Measurements from ENCODE around the gene HIGD2B.
"Not testable (repeated sequence)": the region's sequence is repeated elsewhere in the genome, so short reads cannot be mapped to it uniquely, and the experiment has no call there.

Gene HIGD2B, protein sequence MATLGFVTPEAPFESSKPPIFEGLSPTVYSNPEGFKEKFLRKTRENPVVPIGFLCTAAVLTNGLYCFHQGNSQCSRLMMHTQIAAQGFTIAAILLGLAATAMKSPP

DNA sequence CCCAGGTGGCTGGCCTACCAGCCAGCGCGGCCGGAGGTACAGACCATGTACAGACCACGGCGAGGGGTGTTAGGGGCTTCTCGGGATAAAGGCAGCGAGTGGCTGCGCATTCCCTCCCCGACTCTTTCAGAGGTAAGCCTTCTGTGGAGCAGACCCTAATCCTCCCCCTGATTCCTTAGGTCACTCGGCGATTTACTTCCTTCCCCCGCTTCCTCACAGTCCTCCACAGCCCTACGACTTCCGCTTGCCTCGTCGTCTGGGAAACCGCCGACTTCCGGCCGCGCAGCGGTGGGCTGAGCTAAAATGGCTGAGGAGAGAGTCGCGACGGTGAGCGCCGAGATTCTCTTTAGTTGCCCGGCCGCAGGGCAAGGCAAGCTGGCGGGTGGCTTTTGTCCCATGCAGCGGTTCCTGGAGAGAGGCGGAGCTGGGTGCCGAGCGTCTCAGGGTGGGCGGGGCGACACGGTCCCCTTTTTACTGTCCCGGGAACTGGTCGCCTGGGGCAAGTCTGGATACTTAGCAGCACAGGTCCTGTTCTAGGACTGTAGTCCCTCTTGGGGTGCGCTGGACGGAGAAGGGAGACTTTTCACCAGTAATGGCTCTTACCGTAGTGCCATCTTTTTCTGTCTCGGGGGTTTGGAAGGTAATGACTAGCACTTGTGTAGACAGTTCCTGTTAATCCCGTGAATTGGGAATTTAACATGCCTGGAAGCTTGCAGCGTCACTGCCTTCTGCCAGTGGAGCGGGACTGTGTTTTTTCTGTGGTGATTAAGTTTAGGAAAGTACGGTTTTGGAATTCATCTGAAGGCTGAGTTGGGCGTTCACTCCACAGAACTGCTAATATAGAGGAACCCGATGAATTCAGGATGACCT, at the start of gene HIGD2B, which contains the start of gene BBS4:
Gene HIGD2B (minus strand): TSS at position 258 of the 870 bp plus-strand sequence. CDS start 9,808 bp downstream, outside the sequence.
Gene BBS4 (plus strand): TSS at position 283 of the 870 bp plus-strand sequence. CDS start 21 bp downstream, at position 304.
- DNase-seq, result peak; percentile 13

GRCh38 chr15:72735111-72735510, 49.1 kb upstream of the HIGD2B start:
- no peak for DNase-seq

DNA sequence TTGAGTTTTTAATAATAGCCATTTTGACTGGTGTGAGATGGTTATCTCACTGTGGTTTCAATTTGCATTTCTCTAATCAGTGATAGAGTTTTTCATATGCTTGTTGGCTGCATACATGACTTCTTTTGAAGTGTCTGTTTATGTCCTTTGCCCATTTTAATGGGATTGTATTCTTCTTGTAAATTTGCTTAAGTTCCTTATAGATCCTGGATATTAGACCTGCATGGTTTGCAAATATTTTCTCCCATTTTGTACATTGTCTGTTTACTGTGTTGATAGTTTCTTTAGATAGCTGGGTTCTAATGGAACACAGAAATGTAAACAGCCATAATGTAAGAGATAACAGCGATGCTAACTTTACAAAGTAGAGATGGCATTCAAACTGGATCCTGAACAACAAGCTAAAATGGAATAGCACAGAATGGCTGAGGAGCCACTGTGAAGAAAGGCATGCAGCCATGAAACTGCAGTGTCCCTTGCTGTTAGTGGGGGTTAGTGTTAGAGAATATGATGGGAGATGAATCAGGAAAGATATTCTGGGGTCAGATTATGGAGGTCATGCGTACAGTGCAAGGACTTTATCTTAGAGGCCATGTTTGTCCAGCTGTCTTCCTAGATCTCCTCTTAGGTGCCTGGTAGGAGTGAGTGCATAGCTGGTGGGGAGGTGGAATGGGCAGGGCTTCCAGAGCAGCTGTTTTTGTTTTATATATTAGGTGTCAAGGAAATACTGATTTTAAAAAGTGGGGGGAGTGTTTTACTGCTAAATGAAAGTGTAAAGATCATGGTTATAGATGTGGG, 48.2 kb upstream of the HIGD2B start:
- DNase-seq, result no peak

- no peak for DNase-seq
Observed at GRCh38 chr15:72732516-72732915, 46.5 kb upstream of the HIGD2B start.

DNA sequence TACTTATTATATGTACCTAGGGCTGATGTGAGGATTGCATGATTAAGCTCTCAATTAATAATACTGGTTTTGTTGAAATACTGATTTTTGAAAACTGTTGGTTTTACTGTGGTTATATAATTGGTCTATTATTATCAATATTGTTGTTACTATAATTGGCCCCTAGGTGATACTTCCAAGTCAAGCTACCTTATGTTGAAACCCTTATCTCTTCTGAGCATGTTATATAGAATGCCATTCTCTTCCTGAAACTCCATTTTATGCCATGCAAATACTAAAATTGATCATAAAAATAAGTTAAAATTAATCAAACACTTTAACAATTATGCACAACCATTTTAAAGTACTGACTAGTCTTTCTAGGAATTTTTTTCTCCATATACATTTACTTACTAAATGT, 46.1 kb upstream of the HIGD2B start:
- DNase-seq, result no peak

DNA sequence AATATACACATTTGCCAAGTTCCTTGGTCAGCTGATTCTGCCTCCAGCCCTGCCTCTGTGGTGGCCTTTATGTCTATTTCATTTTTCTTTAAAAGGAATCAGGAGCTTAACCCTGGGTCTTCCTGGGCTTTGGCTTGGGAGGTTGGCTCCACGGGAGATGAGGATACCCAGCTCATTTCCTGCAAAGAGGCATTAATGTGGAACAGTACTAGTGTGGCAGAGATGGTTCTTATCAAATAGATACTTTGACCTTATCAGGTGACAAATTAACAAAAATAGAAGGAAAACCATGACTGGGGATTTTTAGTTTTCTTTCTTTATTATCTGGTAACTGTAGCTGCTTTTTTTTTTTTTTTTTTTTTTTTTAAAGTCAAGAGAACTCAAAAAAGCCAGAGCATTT, 42.8 kb upstream of the HIGD2B start:
- no peak for DNase-seq

GRCh38 chr15:72728249-72728648, 42.3 kb upstream of the HIGD2B start:
- DNase-seq, result not testable (repeated sequence)

DNA sequence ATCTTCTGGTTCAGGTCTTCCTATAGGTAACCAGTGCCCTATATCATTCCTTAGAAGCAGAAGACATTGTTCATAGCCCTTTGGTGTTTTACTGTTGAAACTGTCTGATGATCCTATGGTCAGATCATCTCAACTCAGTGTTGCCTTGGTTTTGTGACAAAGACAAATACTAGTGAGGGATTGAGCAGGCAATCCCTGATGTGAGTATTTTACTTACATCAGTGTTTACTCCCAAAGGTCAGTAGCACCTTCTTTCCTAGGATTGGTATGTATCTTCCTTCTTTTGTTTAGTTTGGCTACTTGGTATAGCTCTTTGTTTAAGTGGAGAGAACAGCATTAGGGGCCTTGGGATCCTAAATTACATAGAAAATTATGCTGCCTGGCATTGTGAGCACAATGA, 41.2 kb upstream of the HIGD2B start:
- no peak for DNase-seq

- not testable (repeated sequence) for DNase-seq
Observed at GRCh38 chr15:72725851-72726250, 39.9 kb upstream of the HIGD2B start.

DNA sequence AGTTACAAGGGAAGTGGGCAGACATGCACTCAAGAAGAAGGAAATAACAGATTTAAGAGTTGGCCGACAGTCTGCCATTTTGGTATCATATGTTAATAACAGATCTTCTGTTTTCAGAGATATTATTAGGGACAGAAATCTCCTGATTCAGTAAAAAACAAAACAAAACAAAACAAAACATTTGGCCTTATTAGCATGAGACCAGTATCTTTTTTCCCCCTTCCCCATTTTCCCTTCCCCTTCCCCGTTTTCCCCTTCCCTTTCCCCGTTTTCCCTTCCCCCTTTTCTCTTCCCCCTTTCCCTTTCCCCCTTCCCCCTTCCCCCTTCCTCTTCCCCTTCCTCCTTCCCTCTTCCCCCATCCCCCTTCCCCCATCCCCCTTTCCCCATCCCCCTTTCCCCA, 39.5 kb upstream of the HIGD2B start:
- DNase-seq, result no peak

DNA sequence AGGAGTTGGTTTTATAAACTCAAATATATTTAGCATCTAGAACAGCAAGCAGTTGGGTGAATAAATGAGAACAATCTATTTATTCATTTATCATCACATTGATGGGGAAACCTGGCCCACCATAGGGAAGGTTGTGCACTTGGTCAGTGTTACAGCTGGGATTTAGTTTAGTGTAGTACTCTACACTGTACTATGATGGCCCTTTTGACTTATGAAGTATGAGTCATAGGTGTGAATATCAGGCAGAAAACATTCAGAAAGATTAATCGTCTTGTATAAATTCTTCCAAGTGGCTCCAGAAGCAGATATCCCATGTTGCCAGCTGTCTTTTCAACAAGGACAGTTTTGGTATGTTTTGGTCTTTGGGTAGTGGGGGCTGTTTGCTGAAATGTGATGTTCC, 38.0 kb upstream of the HIGD2B start:
- DNase-seq, result no peak

DNA sequence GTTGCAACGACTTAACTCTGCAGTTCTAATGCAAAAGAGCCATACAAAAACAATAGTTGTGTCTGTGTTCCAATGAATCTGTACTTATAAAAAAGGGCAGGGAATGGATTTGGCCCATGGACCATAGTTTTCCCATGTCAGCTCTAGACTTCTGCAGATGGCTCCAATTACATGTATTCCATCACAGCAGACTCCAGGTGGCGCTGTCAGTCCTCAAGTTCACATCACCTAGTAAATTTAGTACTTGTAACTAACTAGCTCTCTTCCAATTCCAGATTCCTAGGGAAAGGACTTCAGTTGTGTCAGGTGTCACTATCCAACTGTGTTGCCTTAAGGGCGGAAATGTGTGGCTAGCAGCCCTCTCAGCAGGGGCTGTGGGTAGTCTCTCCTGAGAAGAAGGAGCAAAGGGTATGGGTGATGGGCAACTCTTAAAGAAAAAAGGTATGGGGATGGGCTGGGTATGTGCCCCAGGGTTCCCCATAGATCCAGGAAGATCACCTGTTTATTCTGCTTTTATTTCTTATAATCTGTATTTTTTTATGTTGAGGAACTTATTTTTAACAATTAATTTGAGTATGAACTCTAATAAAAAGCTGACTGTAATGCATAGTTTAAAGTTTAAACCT, 36.2 kb upstream of the HIGD2B start:
- no peak for DNase-seq

GRCh38 chr15:72708551-72709303, 22.7 kb upstream of the HIGD2B start:
- not testable (repeated sequence) for DNase-seq

DNA sequence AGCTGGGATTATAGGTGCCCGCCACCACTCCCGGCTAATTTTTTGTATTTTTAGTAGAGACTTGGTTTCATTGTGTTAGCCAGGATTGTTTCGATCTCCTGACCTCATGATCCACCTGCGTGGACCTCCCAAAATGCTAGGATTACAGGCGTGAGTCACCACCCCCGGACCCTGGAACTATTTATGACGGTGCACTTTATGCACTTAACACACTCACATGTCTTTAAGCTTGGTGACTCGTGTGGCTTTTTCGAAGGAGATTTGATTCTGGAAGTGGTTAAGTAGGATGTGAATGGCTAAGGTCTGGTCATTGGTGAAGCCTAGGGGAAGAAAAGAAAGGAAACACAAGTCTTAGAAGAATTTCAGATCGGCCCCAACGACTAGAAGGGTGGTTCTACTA, 20.3 kb upstream of the HIGD2B start:
- DNase-seq, result no peak

GRCh38 chr15:72700076-72700475, 14.1 kb upstream of the HIGD2B start:
- no peak for DNase-seq

DNA sequence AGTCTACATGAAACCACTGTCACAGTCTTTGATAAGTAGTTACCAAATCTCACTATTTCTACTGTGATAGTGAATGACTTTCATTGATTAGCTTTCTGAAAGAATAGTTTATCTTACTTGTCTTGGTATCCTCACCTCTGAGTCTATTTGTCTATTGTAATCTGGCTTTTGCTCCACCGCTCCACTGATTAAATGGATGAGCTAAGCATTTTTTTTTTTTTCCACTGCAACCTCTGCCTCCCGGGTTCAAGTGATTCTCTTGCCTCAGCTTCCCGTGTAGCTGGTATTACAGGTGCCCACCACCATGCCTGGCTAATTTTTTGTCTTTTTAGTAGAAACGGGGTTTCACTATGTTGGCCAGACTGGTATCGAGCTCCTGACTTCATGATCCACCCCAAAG, 13.0 kb upstream of the HIGD2B start:
- no peak for DNase-seq

DNA sequence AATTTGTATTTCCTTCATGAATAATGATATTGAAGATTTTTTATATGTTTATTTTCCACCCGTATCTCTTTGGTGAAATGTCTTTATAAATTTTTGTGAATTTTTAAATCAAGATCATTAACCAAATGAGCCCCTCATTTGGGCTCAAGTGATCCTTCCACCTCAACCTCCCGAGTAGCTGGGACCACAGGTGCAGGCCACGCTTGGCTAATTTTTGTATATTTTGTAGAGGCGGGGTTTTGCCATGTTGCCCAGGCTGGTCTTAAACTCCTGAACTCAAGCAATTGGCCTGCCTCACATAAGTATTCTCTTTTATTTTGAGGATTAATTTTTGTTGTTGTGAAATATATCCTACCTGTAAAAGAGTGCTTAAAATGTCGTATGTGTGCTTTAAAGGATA, 5.0 kb upstream of the HIGD2B start:
- no peak for DNase-seq

DNA sequence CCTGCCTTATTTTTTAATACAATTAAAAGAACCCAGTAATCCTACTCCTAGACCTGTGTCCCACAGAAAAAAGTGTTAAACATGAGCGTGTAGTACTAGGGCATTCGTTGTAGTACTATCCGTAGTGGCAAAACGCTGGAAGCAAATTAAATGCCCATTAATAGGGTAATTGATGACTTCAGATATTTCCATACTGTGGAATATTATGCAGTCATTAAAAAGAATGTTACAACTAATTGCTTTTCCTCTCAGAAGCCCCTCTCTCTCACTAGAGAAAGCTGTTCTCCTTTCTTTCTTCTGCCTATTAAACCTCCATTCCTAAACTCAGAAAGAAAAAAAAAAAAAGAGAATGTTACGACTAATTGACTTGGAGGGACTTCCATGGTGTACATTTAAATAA, 2.7 kb upstream of the HIGD2B start:
- DNase-seq, result no peak

- DNase-seq, result no peak
Observed at GRCh38 chr15:72685301-72685924, 569 bp downstream of the HIGD2B start.

DNA sequence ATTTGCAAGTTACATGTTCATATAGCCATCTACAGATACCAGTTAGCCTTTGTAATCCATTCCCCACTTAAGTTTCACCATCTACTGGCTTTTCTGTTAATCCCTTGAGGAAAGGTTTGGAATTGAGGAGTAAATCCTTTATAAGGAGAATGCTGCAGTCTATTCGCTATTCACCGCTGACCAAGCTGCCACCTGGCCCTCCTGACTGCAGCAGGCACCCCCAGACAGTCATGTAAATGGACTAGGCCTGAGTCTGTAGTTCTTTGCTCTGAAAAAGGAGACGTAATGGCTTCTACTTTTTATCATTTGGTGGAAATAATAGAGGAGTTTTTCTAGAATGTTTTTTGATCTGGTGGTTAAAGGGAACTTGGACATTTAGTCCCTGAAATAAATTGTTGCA, 3.2 kb downstream of the HIGD2B start:
- no peak for DNase-seq

GRCh38 chr15:72680931-72681330, 5.1 kb downstream of the HIGD2B start:
- no peak for DNase-seq

DNA sequence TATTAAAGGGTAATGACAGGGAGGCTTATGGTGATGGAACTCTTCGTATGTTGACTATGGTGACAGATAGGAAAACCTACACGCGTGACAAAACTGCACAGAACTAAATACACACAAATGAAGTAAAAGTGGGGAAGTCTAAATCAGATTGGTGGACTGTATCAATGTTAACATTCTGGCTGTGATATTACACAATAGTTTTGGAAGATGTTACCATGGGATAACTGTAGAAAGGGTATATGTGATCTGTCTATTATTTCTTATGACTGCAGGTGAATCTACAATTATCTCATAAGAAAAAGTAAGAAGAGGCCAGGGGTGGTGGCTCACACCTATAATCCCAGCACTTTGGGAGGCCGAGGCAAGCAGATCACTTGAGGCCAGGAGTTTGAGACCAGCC, 9.1 kb downstream of the HIGD2B start:
- DNase-seq, result no peak
